Common myeloid progenitor, CD34-positive (primary cell): Measurements from ENCODE around the gene ANKRD63.

Source experiments
- CTCF ChIA-PET: fragments of 350-600 bp; sonication (Branson Sonifier 250); formaldehyde crosslinking; loops from one replicate; lab custom pipeline; 2021; ENCODE audit warnings: antibody characterized with exemption; lab: Charles Lee
- POLR2A ChIA-PET: fragments of 350-600 bp; sonication (Branson Sonifier 250); formaldehyde crosslinking; loops from one replicate; lab custom pipeline; 2021; ENCODE audit warnings: antibody characterized with exemption; lab: Charles Lee
- DNase-seq, 3 donors: peaks; one replicate each; pipeline versions ENCODE4 v3.0.0 to v3.0.0-alpha.2; 2013
- H3K27ac ChIP-seq, 2 experiments: 1 replicate in 1 of 2; 2 replicates in 1 of 2; pipeline ENCODE4 v1.7.0; 2013; ENCODE audit warnings: inconsistent platforms in 2 of 2, low read length in 2 of 2, mild to moderate bottlenecking in 2 of 2, low read depth in 1 of 2, moderate library complexity in 1 of 2; ENCODE audit not compliant: severe bottlenecking in 2 of 2, insufficient read depth in 1 of 2, poor library complexity in 1 of 2
- H3K27me3 ChIP-seq, 5 experiments: replicated peaks in 2 of 5; 1 replicate in 3 of 5; 2 replicates in 2 of 5; pipeline versions ENCODE4 v1.6.1 to v1.7.0; 2013; ENCODE audit warnings: low read length in 4 of 5, mild to moderate bottlenecking in 2 of 5, moderate library complexity in 2 of 5, inconsistent platforms in 1 of 5; ENCODE audit not compliant: insufficient read depth in 5 of 5, control insufficient read depth in 4 of 5
- H3K36me3 ChIP-seq, 4 experiments: 1 replicate in 2 of 4; 2 replicates in 2 of 4; pipeline versions ENCODE4 v1.6.1 to v1.7.0; 2013; ENCODE audit warnings: low read length in 3 of 4, control low read depth in 1 of 4, mild to moderate bottlenecking in 1 of 4; ENCODE audit not compliant: control insufficient read depth in 4 of 4, insufficient read depth in 4 of 4
- H3K4me1 ChIP-seq, 4 experiments: 1 replicate in 3 of 4; 2 replicates in 1 of 4; pipeline versions ENCODE4 v1.6.1 to v1.7.1; 2013; ENCODE audit warnings: low read length in 3 of 4, mild to moderate bottlenecking in 3 of 4, control low read depth in 1 of 4, inconsistent platforms in 1 of 4, moderate library complexity in 1 of 4; ENCODE audit not compliant: control insufficient read depth in 4 of 4, insufficient read depth in 4 of 4; ENCODE audit errors: control extremely low read depth in 1 of 4
- H3K4me3 ChIP-seq, 7 experiments: 1 replicate in 4 of 7; 2 replicates in 3 of 7; pipeline versions ENCODE4 v1.5.1 to v1.7.0; 2013; ENCODE audit warnings: mild to moderate bottlenecking in 7 of 7, low read length in 6 of 7, moderate library complexity in 6 of 7, inconsistent platforms in 2 of 7, low read depth in 2 of 7, control low read depth in 1 of 7; ENCODE audit not compliant: insufficient read depth in 4 of 7, control insufficient read depth in 1 of 7; ENCODE audit errors: extremely low read depth in 1 of 7
- H3K9me3 ChIP-seq, 5 experiments: 1 replicate in 4 of 5; 2 replicates in 1 of 5; pipeline versions ENCODE4 v1.6.1 to v1.7.1; 2013; ENCODE audit warnings: low read length in 4 of 5, mild to moderate bottlenecking in 2 of 5, inconsistent platforms in 1 of 5, low read depth in 1 of 5, moderate library complexity in 1 of 5; ENCODE audit not compliant: control insufficient read depth in 4 of 5, insufficient read depth in 2 of 5; ENCODE audit errors: control extremely low read depth in 1 of 5
- WGBS: methylation state at CpG from one replicate; pipeline ENCODE4 v1.1.5; 2013; ENCODE audit not compliant: insufficient coverage; 5-methylcytosine and 5-hydroxymethylcytosine counted together

ANKRD63 gene

DNA sequence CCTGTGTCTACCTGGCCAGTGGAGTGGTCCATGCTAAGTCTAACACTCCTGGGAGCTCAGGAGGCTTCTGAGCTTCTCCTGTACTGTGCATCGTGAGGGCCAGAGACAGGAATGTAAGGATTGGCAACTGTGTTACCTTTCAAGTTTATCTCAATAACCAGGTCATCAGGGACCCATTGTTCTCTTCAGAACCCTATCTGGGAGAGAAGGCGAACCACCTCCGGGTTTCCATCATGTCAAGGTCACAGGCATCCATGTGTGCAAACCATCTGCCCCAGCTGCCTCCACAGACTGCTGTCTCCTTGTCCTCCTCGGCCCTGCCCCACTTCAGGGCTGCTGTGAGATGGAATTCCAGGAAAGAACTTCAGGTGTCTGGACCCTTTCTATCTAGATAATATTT is 5.9 kb downstream of the ANKRD63 start:
- Histone ChIP-seq H3K4me3 (no peak overlapping the region), H3K4me1 (peaks cover 0 to 47% (median 30%) of the 10 kb centered on the region in 4 experiments), H3K27ac (no peak overlapping the region), H3K9me3 (no peaks in the 10 kb centered on the region), H3K36me3 (no peaks in the 10 kb centered on the region), H3K27me3 (peaks cover 0 to 17% (median 0%) of the 10 kb centered on the region in 5 experiments)
- CTCF ChIA-PET, result interaction anchor here (1.0 to 14.9 kb wide), 12 partner anchors 9 to 229 kb away, joined by 3 to 337 read pairs (median 26); partner anchors contain the start of genes CCDC9B and PLCB2
- DNase-seq, result no peak
- POLR2A ChIA-PET, result no interaction called here
- WGBS, result 91% methylated on average over 4 of the region's 4 CpGs

DNA sequence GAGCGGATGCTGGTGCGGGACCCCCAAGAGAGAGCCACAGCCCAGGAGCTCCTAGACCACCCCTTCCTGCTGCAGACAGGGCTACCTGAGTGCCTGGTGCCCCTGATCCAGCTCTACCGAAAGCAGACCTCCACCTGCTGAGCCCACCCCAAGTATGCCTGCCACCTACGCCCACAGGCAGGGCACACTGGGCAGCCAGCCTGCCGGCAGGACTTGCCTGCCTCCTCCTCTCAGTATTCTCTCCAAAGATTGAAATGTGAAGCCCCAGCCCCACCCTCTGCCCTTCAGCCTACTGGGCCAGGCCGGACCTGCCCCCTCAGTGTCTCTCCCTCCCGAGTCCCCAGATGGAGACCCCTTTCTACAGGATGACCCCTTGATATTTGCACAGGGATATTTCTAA is 6.9 kb downstream of the ANKRD63 start:
- ChIA-PET POLR2A (no interaction called here), CTCF (interaction anchor here (0.6 to 14.9 kb wide), 20 partner anchors 12 to 235 kb away, joined by 3 to 337 read pairs (median 24); partner anchors contain the start of genes CCDC9B, PAK6, PLCB2 and SRP14)

DNA sequence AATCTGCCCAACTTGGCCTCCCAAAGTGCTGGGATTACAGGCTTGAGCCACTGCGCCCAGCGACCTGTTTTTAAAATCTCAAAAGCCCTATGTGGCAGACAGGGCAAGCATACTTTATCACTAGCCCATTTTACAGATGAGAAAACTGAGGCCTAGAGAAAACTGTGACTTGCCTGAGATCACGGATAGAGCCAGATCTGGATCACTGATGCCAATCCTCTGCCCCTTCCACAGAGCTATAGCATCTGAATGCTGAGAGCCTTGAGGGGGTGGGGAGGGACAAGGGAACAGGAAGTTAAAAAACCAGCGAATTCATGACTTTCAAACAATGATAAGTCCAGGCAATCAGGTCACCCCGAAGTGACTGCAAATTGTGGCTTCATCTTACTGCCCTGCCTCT is 7.3 kb downstream of the ANKRD63 start:
- 60% methylated on average over 5 of the region's 5 CpGs for WGBS
- no peaks in the 10 kb centered on the region for H3K36me3 ChIP-seq

More for the DNA sequence above, 6.9 kb downstream of the ANKRD63 start:
- Histone ChIP-seq H3K36me3 (no peaks in the 10 kb centered on the region), H3K27me3 (peaks cover 0 to 8% (median 0%) of the 10 kb centered on the region in 5 experiments), H3K9me3 (no peaks in the 10 kb centered on the region), H3K4me3 (no peak overlapping the region), H3K27ac (no peak overlapping the region), H3K4me1 (peaks cover 0 to 42% (median 23%) of the 10 kb centered on the region in 4 experiments)
- 100% methylated on average over 6 of the region's 7 CpGs for WGBS
- DNase-seq, result no peak

DNA sequence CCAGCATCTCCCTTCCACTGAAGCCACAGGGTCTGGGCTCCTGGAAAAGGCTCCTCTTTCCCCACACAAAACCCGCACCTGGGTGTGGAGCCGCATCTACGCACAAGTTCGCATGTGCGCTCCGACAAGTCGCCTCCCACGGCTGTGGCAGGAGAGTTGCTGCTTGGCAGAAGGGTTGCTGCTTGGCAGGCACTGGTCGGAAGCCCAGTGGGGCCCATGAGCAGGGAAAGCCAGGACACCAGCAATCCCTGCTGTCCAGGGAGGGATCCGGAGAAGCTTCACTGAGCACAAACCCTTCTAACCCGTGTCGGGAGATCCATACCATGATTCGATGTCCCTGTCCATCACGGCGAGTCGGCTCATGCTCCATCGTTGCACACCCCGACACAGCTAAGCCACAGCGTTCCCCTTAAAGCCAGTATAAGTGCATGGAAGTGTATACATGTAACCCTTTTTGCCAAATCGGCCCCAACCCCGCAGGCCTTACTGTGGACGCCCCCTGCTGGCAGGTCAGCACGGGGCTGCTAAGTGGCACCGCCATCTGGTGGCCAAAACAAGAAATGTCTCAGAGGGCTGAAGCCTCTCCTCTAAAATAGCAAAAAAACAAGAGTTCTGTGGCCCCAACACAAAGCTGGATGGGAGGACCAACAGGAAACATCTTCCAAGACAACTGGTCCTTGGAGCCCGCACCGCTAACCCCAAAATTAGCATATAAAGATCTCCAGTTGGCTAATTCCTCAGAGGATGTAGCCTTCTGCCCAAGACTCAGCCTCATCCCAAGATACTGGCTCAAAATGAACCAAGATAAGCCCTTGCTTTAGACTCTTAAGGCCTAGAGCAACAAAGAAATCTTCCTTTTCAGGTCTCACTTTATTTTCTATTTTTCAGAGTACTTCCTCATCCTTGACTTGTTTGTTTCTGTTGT is 8.3 kb downstream of the ANKRD63 start:
- Histone ChIP-seq H3K27me3 (no peaks in the 10 kb centered on the region), H3K4me3 (no peak overlapping the region), H3K36me3 (no peaks in the 10 kb centered on the region), H3K9me3 (no peaks in the 10 kb centered on the region), H3K4me1 (peaks cover 0 to 42% (median 23%) of the 10 kb centered on the region in 4 experiments), H3K27ac (no peak overlapping the region)
- DNase-seq, result peak; percentile 86 to 93 (median 91)
- WGBS, result 63% methylated on average over 24 of the region's 26 CpGs
- ChIA-PET CTCF (interaction anchor here (0.6 to 14.9 kb wide), 33 partner anchors 11 to 316 kb away, joined by 3 to 337 read pairs (median 6); partner anchors contain the start of genes CCDC9B, PAK6, PLCB2 and SRP14), POLR2A (no interaction called here)

More for the DNA sequence above, 7.3 kb downstream of the ANKRD63 start:
- H3K4me1 ChIP-seq, result peaks cover 0 to 42% (median 23%) of the 10 kb centered on the region in 4 experiments
- no peak for DNase-seq
- H3K27me3 ChIP-seq, result peaks cover 0 to 3% (median 0%) of the 10 kb centered on the region in 5 experiments
- H3K4me3 ChIP-seq, result no peak overlapping the region
- ChIA-PET CTCF (interaction anchor here (0.6 to 14.9 kb wide), 21 partner anchors 12 to 235 kb away, joined by 3 to 337 read pairs (median 22); partner anchors contain the start of genes CCDC9B, PAK6, PLCB2 and SRP14), POLR2A (no interaction called here)
- H3K27ac ChIP-seq, result no peak overlapping the region
- H3K9me3 ChIP-seq, result no peaks in the 10 kb centered on the region

DNA sequence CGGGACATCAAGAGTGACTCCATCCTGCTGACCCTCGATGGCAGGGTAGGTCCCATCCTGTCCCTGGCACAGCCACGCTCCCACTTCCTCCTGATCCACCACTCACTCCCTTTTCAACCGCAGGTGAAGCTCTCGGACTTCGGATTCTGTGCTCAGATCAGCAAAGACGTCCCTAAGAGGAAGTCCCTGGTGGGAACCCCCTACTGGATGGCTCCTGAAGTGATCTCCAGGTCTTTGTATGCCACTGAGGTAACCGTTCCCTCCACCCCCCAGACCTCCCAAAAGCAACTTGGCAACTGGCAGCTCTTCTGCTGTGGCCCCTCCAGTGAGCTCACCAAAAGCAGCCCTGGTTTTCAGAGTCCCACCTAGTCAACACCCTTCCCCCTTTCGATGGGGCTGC is 9.4 kb downstream of the ANKRD63 start:
- H3K27ac ChIP-seq, result no peak overlapping the region
- H3K36me3 ChIP-seq, result no peaks in the 10 kb centered on the region
- no peak overlapping the region for H3K4me3 ChIP-seq
- 94% methylated on average over 8 of the region's 9 CpGs for WGBS
- no peak for DNase-seq
- ChIA-PET POLR2A (interaction anchor here (0.7 kb wide), 1 partner anchor 10 kb away, joined by 3 read pairs; no protein-coding TSS in a partner anchor), CTCF (interaction anchor here (0.6 to 14.9 kb wide), 28 partner anchors 10 to 240 kb away, joined by 3 to 337 read pairs (median 8); partner anchors contain the start of genes CCDC9B, PAK6, PLCB2 and SRP14)
- H3K4me1 ChIP-seq, result peaks cover 0 to 31% (median 16%) of the 10 kb centered on the region in 4 experiments
- H3K27me3 ChIP-seq, result no peaks in the 10 kb centered on the region
- no peaks in the 10 kb centered on the region for H3K9me3 ChIP-seq

DNA sequence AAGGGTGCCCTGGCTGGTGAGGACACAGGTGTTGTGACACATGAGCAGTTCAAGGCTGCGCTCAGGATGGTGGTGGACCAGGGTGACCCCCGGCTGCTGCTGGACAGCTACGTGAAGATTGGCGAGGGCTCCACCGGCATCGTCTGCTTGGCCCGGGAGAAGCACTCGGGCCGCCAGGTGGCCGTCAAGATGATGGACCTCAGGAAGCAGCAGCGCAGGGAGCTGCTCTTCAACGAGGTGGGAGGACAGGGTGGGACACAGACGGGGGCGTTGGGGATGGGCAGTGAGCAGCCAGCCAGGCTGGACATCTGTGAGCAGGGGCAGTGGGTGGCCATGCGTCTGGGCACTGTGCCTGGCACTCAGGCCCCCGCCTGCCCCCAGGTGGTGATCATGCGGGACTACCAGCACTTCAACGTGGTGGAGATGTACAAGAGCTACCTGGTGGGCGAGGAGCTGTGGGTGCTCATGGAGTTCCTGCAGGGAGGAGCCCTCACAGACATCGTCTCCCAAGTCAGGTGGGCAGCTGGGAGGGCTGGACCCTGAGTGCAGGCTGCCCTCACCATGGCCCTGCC is 10.3 kb downstream of the ANKRD63 start:
- 89% methylated on average over 19 of the region's 20 CpGs for WGBS
- ChIA-PET POLR2A (interaction anchor here (0.5 to 0.7 kb wide), 2 partner anchors 9 to 57 kb away, joined by 3 read pairs; no protein-coding TSS in a partner anchor), CTCF (interaction anchor here (0.8 to 14.9 kb wide), 18 partner anchors 9 to 236 kb away, joined by 3 to 337 read pairs (median 30); partner anchors contain the start of genes CCDC9B, PAK6, PLCB2 and SRP14)

More for the DNA sequence above, 10.3 kb downstream of the ANKRD63 start:
- Histone ChIP-seq H3K27ac (no peak overlapping the region), H3K9me3 (no peaks in the 10 kb centered on the region), H3K4me3 (no peak overlapping the region), H3K27me3 (no peaks in the 10 kb centered on the region), H3K4me1 (peaks cover 0 to 22% (median 12%) of the 10 kb centered on the region in 4 experiments), H3K36me3 (no peaks in the 10 kb centered on the region)
- DNase-seq, result no peak
